ENCODE measurements around the gene COPS8.

The COPS8 gene

GRCh38 chr2:237074211-237074993 lies 11.3 kb upstream of the COPS8 start:
- no peak for TF ChIP-seq GATA1 (IDR thresholded peaks at IDR 0.05; ENCODE audit: low read depth, low read length)
- no peak for TF ChIP-seq POLR2A (IDR thresholded peaks at IDR 0.05; ENCODE audit: low read length)
- no peak for DNase-seq

GRCh38 chr2:237075749-237076599 lies 9.7 kb upstream of the COPS8 start:
- no peak for TF ChIP-seq GATA1 (IDR thresholded peaks at IDR 0.05; ENCODE audit: low read depth, low read length)
- no peak for TF ChIP-seq POLR2A (IDR thresholded peaks at IDR 0.05; ENCODE audit: low read length)
- no peak for DNase-seq

- no peak for DNase-seq
- TF ChIP-seq GATA1 (IDR thresholded peaks at IDR 0.05; ENCODE audit: low read depth, low read length): no peak
- TF ChIP-seq POLR2A (IDR thresholded peaks at IDR 0.05; ENCODE audit: low read length): no peak
Measured at GRCh38 chr2:237081596-237081995, 4.1 kb upstream of the COPS8 start.

GRCh38 chr2:237083026-237083425 lies 2.7 kb upstream of the COPS8 start:
- no peak for TF ChIP-seq POLR2A (IDR thresholded peaks at IDR 0.05; ENCODE audit: low read length)
- no peak for TF ChIP-seq GATA1 (IDR thresholded peaks at IDR 0.05; ENCODE audit: low read depth, low read length)
- no peak for DNase-seq

GRCh38 chr2:237084444-237084843 lies 1.2 kb upstream of the COPS8 start:
- TF ChIP-seq POLR2A (IDR thresholded peaks at IDR 0.05; ENCODE audit: low read length) (no peak), GATA1 (IDR thresholded peaks at IDR 0.05; ENCODE audit: low read depth, low read length) (no peak)
- no peak for DNase-seq

- TF ChIP-seq POLR2A (IDR thresholded peaks at IDR 0.05; ENCODE audit: low read length) (no peak), GATA1 (IDR thresholded peaks at IDR 0.05; ENCODE audit: low read depth, low read length) (no peak)
- no peak for DNase-seq
Measured at GRCh38 chr2:237090906-237091305, 5.2 kb downstream of the COPS8 start.

GRCh38 chr2:237091779-237092436 lies 6.2 kb downstream of the COPS8 start:
- no peak for DNase-seq
- TF ChIP-seq POLR2A (IDR thresholded peaks at IDR 0.05; ENCODE audit: low read length) (no peak), GATA1 (IDR thresholded peaks at IDR 0.05; ENCODE audit: low read depth, low read length) (no peak)

- DNase-seq: no peak
- TF ChIP-seq POLR2A (IDR thresholded peaks at IDR 0.05; ENCODE audit: low read length): no peak
- no peak for TF ChIP-seq GATA1 (IDR thresholded peaks at IDR 0.05; ENCODE audit: low read depth, low read length)
Measured at GRCh38 chr2:237092506-237092905, 6.8 kb downstream of the COPS8 start.

GRCh38 chr2:237092920-237093781 lies 7.5 kb downstream of the COPS8 start:
- no peak for TF ChIP-seq POLR2A (IDR thresholded peaks at IDR 0.05; ENCODE audit: low read length)
- TF ChIP-seq GATA1 (IDR thresholded peaks at IDR 0.05; ENCODE audit: low read depth, low read length): no peak
- peak in 1 of 2 experiments; percentile 11 for DNase-seq

GRCh38 chr2:237096201-237096600 lies 10.5 kb downstream of the COPS8 start:
- DNase-seq: no peak
- no peak for TF ChIP-seq GATA1 (IDR thresholded peaks at IDR 0.05; ENCODE audit: low read depth, low read length)
- TF ChIP-seq POLR2A (IDR thresholded peaks at IDR 0.05; ENCODE audit: low read length): no peak

GRCh38 chr2:237096911-237097310 lies 11.2 kb downstream of the COPS8 start:
- DNase-seq: no peak
- no peak for TF ChIP-seq POLR2A (IDR thresholded peaks at IDR 0.05; ENCODE audit: low read length)
- TF ChIP-seq GATA1 (IDR thresholded peaks at IDR 0.05; ENCODE audit: low read depth, low read length): no peak

- TF ChIP-seq POLR2A (IDR thresholded peaks at IDR 0.05; ENCODE audit: low read length): no peak
- no peak for TF ChIP-seq GATA1 (IDR thresholded peaks at IDR 0.05; ENCODE audit: low read depth, low read length)
- DNase-seq: no peak
Measured at GRCh38 chr2:237097326-237097910, 11.7 kb downstream of the COPS8 start.
